Measurements from ENCODE around the gene AHI1. TPM values are rescaled to one million over a fixed set of nuclear protein-coding genes. Genes with fewer than 3 reads are reported as not detected.

AHI1 gene
- total RNA-seq, 1 experiment from 2014 or later = 11.3 TPM

GRCh38 chr6:135325624-135326424 lies 171.7 kb downstream of the AHI1 start:
- BruUV-seq (replicated peaks) = no TSS peak
- Mint-ChIP-seq H3K36me3 (ENCODE audit: insufficient read depth, unreplicated experiment) (no peaks in the 10 kb centered on the region), H3K27me3 (ENCODE audit: insufficient read depth, unreplicated experiment) (no peaks in the 10 kb centered on the region), H3K27ac (ENCODE audit: unreplicated experiment) (no peak overlapping the region), H3K4me1 (ENCODE audit: low read depth, unreplicated experiment) (no peaks in the 10 kb centered on the region), H3K4me3 (ENCODE audit: unreplicated experiment) (no peak overlapping the region), H3K9me3 (ENCODE audit: unreplicated experiment) (peaks cover 6% of the 10 kb centered on the region)
- intact Hi-C loops (cut with micrococcal nuclease; ENCODE audit: unreplicated experiment) = no loop called here
- no peaks in the 10 kb centered on the region for H3K36me3 ChIP-seq (ENCODE audit: control insufficient read depth, insufficient read depth, low read length)
- ChIA-PET POLR2A (no interaction called here), CTCF (no interaction called here)
- no peaks in the 10 kb centered on the region for H3K9me3 ChIP-seq
- no peaks in the 10 kb centered on the region for H3K4me1 ChIP-seq
- TF ChIP-seq CTCF (IDR thresholded peaks at IDR 0.05; ENCODE audit: insufficient read depth in 1 of 2, low read depth in 1 of 2, low read length in 1 of 2, severe bottlenecking in 1 of 2, unreplicated experiment in 1 of 2) = no peak
- no peaks in the 10 kb centered on the region for H3K27me3 ChIP-seq (replicated peaks; ENCODE audit: control insufficient read depth, insufficient read depth, low read length)
- no peak overlapping the region for H3K4me3 ChIP-seq (ENCODE audit: low read depth, low read length)
- DNase-seq = no peak

GRCh38 chr6:135324531-135324930 lies 173.0 kb downstream of the AHI1 start:
- POLR2A ChIA-PET = no interaction called here
- Histone ChIP-seq H3K9me3 (no peaks in the 10 kb centered on the region), H3K27me3 (replicated peaks; ENCODE audit: control insufficient read depth, insufficient read depth, low read length) (no peaks in the 10 kb centered on the region), H3K36me3 (ENCODE audit: control insufficient read depth, insufficient read depth, low read length) (no peaks in the 10 kb centered on the region), H3K4me1 (no peaks in the 10 kb centered on the region), H3K4me3 (ENCODE audit: low read depth, low read length) (no peak overlapping the region)
- intact Hi-C loops (cut with micrococcal nuclease; ENCODE audit: unreplicated experiment) = no loop called here
- CTCF ChIA-PET = no interaction called here
- Mint-ChIP-seq H3K27me3 (ENCODE audit: insufficient read depth, unreplicated experiment) (no peaks in the 10 kb centered on the region), H3K4me3 (ENCODE audit: unreplicated experiment) (no peak overlapping the region), H3K9me3 (ENCODE audit: unreplicated experiment) (peaks cover 6% of the 10 kb centered on the region), H3K4me1 (ENCODE audit: low read depth, unreplicated experiment) (no peaks in the 10 kb centered on the region), H3K36me3 (ENCODE audit: insufficient read depth, unreplicated experiment) (no peaks in the 10 kb centered on the region), H3K27ac (ENCODE audit: unreplicated experiment) (no peak overlapping the region)
- no peak for DNase-seq
- no peak for TF ChIP-seq CTCF (IDR thresholded peaks at IDR 0.05; ENCODE audit: insufficient read depth in 1 of 2, low read depth in 1 of 2, low read length in 1 of 2, severe bottlenecking in 1 of 2, unreplicated experiment in 1 of 2)
- no TSS peak for BruUV-seq (replicated peaks)

- Histone ChIP-seq H3K9me3 (no peaks in the 10 kb centered on the region), H3K27me3 (replicated peaks; ENCODE audit: control insufficient read depth, insufficient read depth, low read length) (no peaks in the 10 kb centered on the region), H3K36me3 (ENCODE audit: control insufficient read depth, insufficient read depth, low read length) (no peaks in the 10 kb centered on the region), H3K4me1 (no peaks in the 10 kb centered on the region), H3K4me3 (ENCODE audit: low read depth, low read length) (no peak overlapping the region)
- H3K9me3 Mint-ChIP-seq (ENCODE audit: unreplicated experiment) = peaks cover 6% of the 10 kb centered on the region
- DNase-seq = no peak
- H3K27ac Mint-ChIP-seq (ENCODE audit: unreplicated experiment) = no peak overlapping the region
- ChIA-PET POLR2A (no interaction called here), CTCF (no interaction called here)
- no TSS peak for BruUV-seq (replicated peaks)
- no peaks in the 10 kb centered on the region for H3K4me1 Mint-ChIP-seq (ENCODE audit: low read depth, unreplicated experiment)
- TF ChIP-seq CTCF (IDR thresholded peaks at IDR 0.05; ENCODE audit: insufficient read depth in 1 of 2, low read depth in 1 of 2, low read length in 1 of 2, severe bottlenecking in 1 of 2, unreplicated experiment in 1 of 2) = no peak
- no peaks in the 10 kb centered on the region for H3K36me3 Mint-ChIP-seq (ENCODE audit: insufficient read depth, unreplicated experiment)
- H3K4me3 Mint-ChIP-seq (ENCODE audit: unreplicated experiment) = no peak overlapping the region
- no peaks in the 10 kb centered on the region for H3K27me3 Mint-ChIP-seq (ENCODE audit: insufficient read depth, unreplicated experiment)
- intact Hi-C loops (cut with micrococcal nuclease; ENCODE audit: unreplicated experiment) = no loop called here
Measured at GRCh38 chr6:135323979-135324378, 173.6 kb downstream of the AHI1 start.

Data from Caco-2 (cell line).